GM12878 (cell line): ENCODE data around the gene PHLDA3. TPM values are rescaled to one million over a fixed set of nuclear protein-coding genes. Genes with fewer than 3 reads are reported as not detected.

Experiments used
- ATAC-seq: fragments of 200-7000 bp; cut with Tn5 transposase; 3 replicates; pipeline ENCODE4 v1.9.1; 2020; ENCODE audit warnings: mild to moderate bottlenecking, moderate library complexity
- BruUV-seq: library from RNA; stranded (reverse); fragments of 400-500 nt; replicated peaks from 2 replicates; lab custom pipeline; 2021; lab: Mats Ljungman, UMichigan
- CTCF ChIA-PET: fragments of 300-600 bp; sonication (Branson Sonifier 250); formaldehyde crosslinking; extraction: SDS; loops from one replicate; lab custom pipeline; 2021; ENCODE audit warnings: inconsistent platforms; lab: Yijun Ruan, JAX
- POLR2A ChIA-PET: fragments of 350-600 bp; formaldehyde crosslinking; extraction: SDS; loops from one replicate; lab custom pipeline; 2021; ENCODE audit warnings: inconsistent platforms; lab: Charles Lee
- RAD21 ChIA-PET: fragments of 300-600 bp; sonication (Branson Sonifier 250); formaldehyde crosslinking; loops from one replicate; lab custom pipeline; 2023; ENCODE audit warnings: antibody characterized with exemption; ENCODE audit not compliant: unreplicated experiment; lab: Charles Lee
- SMC1A ChIA-PET: fragments of 300-600 bp; sonication (Branson Sonifier 250); formaldehyde crosslinking; loops from one replicate; lab custom pipeline; 2023; ENCODE audit not compliant: unreplicated experiment, uncharacterized antibody; lab: Charles Lee
- DNase-seq: peaks from one replicate; pipeline ENCODE4 v3.0.0-alpha.2; 2011; ENCODE audit warnings: low read depth, low spot score
- FAIRE-seq: peaks from 3 replicates; lab custom pipeline; 2011; peaks lifted over from hg19 to GRCh38; lab: Jason Lieb, UNC
- H2AFZ ChIP-seq: 2 replicates; pipeline ENCODE4 v1.6.0; 2011; ENCODE audit warnings: low read depth, low read length, control low read depth; ENCODE audit not compliant: control insufficient read depth
- H3K27ac ChIP-seq: 2 replicates; pipeline ENCODE4 v1.5.1; 2011; ENCODE audit warnings: control low read depth; ENCODE audit not compliant: control insufficient read depth, insufficient read depth
- H3K27me3 ChIP-seq, 2 experiments: replicated peaks in 1 of 2; 2 replicates each; pipeline versions ENCODE4 v1.6.0 to v1.6.1; 2011; ENCODE audit warnings: low read length in 1 of 2; ENCODE audit not compliant: control insufficient read depth in 2 of 2, insufficient read depth in 2 of 2
- H3K36me3 ChIP-seq, 2 experiments: 2 replicates each; pipeline ENCODE4 v1.5.1; 2011; ENCODE audit warnings: low read length in 1 of 2; ENCODE audit not compliant: control insufficient read depth in 2 of 2, insufficient read depth in 2 of 2
- H3K4me1 ChIP-seq: 2 replicates; pipeline ENCODE4 v1.6.1; 2011; ENCODE audit warnings: mild to moderate bottlenecking, low read length, moderate library complexity, mixed read lengths; ENCODE audit not compliant: control insufficient read depth, insufficient read depth
- H3K4me2 ChIP-seq: 2 replicates; pipeline ENCODE4 v1.6.0; 2011; ENCODE audit warnings: control low read depth; ENCODE audit not compliant: control insufficient read depth, insufficient read depth
- H3K4me3 ChIP-seq: fragments of 200-600 bp; sonication (generic); 2 replicates; pipeline ENCODE4 v1.5.1; 2016
- H3K79me2 ChIP-seq: 2 replicates; pipeline ENCODE4 v1.6.0; 2011; ENCODE audit warnings: low read length; ENCODE audit not compliant: control insufficient read depth, insufficient read depth
- H3K9ac ChIP-seq: 2 replicates; pipeline ENCODE4 v1.8.0; 2011; ENCODE audit warnings: low read length, control low read depth, mixed read lengths; ENCODE audit not compliant: control insufficient read depth, insufficient read depth
- H3K9me3 ChIP-seq: replicated peaks from 3 replicates; pipeline ENCODE4 v1.5.1; 2011; ENCODE audit warnings: mild to moderate bottlenecking, low read length; ENCODE audit not compliant: control insufficient read depth, insufficient read depth
- H4K20me1 ChIP-seq: 2 replicates; pipeline ENCODE4 v1.6.0; 2011; ENCODE audit not compliant: control insufficient read depth, insufficient read depth
- HDGF ChIP-seq: fragments of 450-650 bp; IDR thresholded peaks from 2 replicates; pipeline ENCODE4 v1.6.1; 2016; ENCODE audit warnings: antibody characterized with exemption
- NBN ChIP-seq: fragments of 450-650 bp; IDR thresholded peaks from 2 replicates; pipeline ENCODE4 v1.6.1; 2016
- NR2C1 ChIP-seq: fragments of 450-650 bp; IDR thresholded peaks from 2 replicates; pipeline ENCODE4 v1.6.1; 2017; ENCODE audit warnings: antibody characterized with exemption, mild to moderate bottlenecking, moderate library complexity
- RELB ChIP-seq: fragments of 450-650 bp; IDR thresholded peaks from 2 replicates; pipeline ENCODE4 v1.6.1; 2017; ENCODE audit warnings: low read depth, mild to moderate bottlenecking, moderate library complexity
- SKIL ChIP-seq: fragments of 450-650 bp; IDR thresholded peaks from 2 replicates; pipeline ENCODE4 v1.6.1; 2017; ENCODE audit warnings: mild to moderate bottlenecking, low read depth, inconsistent platforms; ENCODE audit not compliant: poor library complexity, severe bottlenecking
- WGBS: methylation state at CpG from one replicate; pipeline ENCODE4 v1.1.6; 2016; ENCODE audit warnings: low lambda C conversion rate; ENCODE audit not compliant: insufficient replicate concordance, insufficient coverage; ENCODE audit errors: missing lambda C conversion rate; 5-methylcytosine and 5-hydroxymethylcytosine counted together
- in situ Hi-C: fragments of 300-500 bp; cut with MboI; formaldehyde crosslinking; loops from 9 replicates; pipeline ENCODE4 v1.14.3; 2018; ENCODE audit warnings: mixed read lengths
- intact Hi-C: fragments of 100-400 bp; cut with micrococcal nuclease; formaldehyde crosslinking; loops from one replicate; pipeline ENCODE4 v1.14.2; 2022; ENCODE audit not compliant: unreplicated experiment
- polyA plus RNA-seq, 11 experiments: library from polyadenylated mRNA; depleted of rRNA in 4 of 11; unstranded in 6 of 11; stranded (reverse) in 5 of 11; fragments of >200 nt; fragmentation: Nextera tagmentation in 4 of 11; fragmentation: Illumina TruSeq in 1 of 11; extraction: Ambion mirVana in 4 of 11; extraction: Trizol in 1 of 11; gene quantifications; 1 replicate in 1 of 11; 2 replicates in 10 of 11; pipeline versions ENCODE4 v1.2.1 to v1.2.3, GENCODE V29; 2011 to 2016; ENCODE audit warnings: inconsistent platforms in 2 of 11, missing spikeins in 2 of 11, low read depth in 1 of 11
- total RNA-seq, 4 experiments: library from RNA; depleted of rRNA in 3 of 4; stranded (reverse); fragments of >200 nt in 3 of 4; fragmentation: Illumina TruSeq in 1 of 4; extraction: Trizol in 1 of 4; gene quantifications; 2 replicates each; pipeline versions ENCODE4 v1.2.1 to v1.2.3, GENCODE V29; 2013 to 2021

PHLDA3 gene
- total and polyA plus RNA-seq, 10 of the 15 experiments (the other 5 are each of a cell fraction or from before 2014, with no cell fraction given): 0.60 to 57.4 (median 21.8) TPM

GRCh38 chr1:201420608-201421002 is 48.4 kb downstream of the PHLDA3 start:
- RAD21 ChIA-PET: interaction anchor here (1.2 to 3.0 kb wide), 5 partner anchors 15 to 70 kb away, joined by 4 to 17 read pairs (median 7); no protein-coding TSS in a partner anchor
- Histone ChIP-seq H3K79me2 (no peaks in the 10 kb centered on the region), H3K4me3 (no peak overlapping the region)

More at GRCh38 chr1:201420608-201421002, 48.4 kb downstream of the PHLDA3 start:
- DNase-seq: no peak
- H4K20me1 ChIP-seq: no peaks in the 10 kb centered on the region
- no peak for ATAC-seq
- no peaks in the 10 kb centered on the region; the same call in 2 of the 3 replicates for H3K9me3 ChIP-seq
- H3K27ac ChIP-seq: no peak overlapping the region
- no peak overlapping the region for H2AFZ ChIP-seq
- ChIA-PET CTCF (interaction anchor here (0.6 to 5.0 kb wide), 10 partner anchors 10 to 1108 kb away, joined by 3 to 25 read pairs (median 6); no protein-coding TSS in a partner anchor), POLR2A (interaction anchor here (0.5 to 1.3 kb wide), 3 partner anchors 18 to 35 kb away, joined by 3 to 4 read pairs (median 3); no protein-coding TSS in a partner anchor), SMC1A (interaction anchor here (0.9 to 3.0 kb wide), 5 partner anchors 14 to 71 kb away, joined by 3 to 16 read pairs (median 8); no protein-coding TSS in a partner anchor)
- BruUV-seq: no TSS peak
- peaks cover 8% of the 10 kb centered on the region for H3K4me1 ChIP-seq
- WGBS: 41% methylated on average over 6 of the region's 7 CpGs
- in situ Hi-C loops: no loop called here
- no peak overlapping the region for H3K4me2 ChIP-seq
- H3K36me3 ChIP-seq: no peaks in the 10 kb centered on the region
- H3K9ac ChIP-seq: no peak overlapping the region
- TF ChIP-seq SKIL: peak; percentile 18
- TF ChIP-seq NBN: no peak; the same call in 1 of the 2 replicates
- no peak for TF ChIP-seq HDGF
- no peak for TF ChIP-seq NR2C1
- TF ChIP-seq RELB: peak; percentile 2; the same call in 1 of the 2 replicates
- FAIRE-seq: no peak
- H3K27me3 ChIP-seq: no peaks in the 10 kb centered on the region; a peak in 2 of 4 replicates
- intact Hi-C loops: no loop called here
